Measurements from ENCODE around the gene TUBB4B.
A peak's percentile ranks its signal among the peaks of the same experiment; 100 is the strongest.

Gene TUBB4B

DNA sequence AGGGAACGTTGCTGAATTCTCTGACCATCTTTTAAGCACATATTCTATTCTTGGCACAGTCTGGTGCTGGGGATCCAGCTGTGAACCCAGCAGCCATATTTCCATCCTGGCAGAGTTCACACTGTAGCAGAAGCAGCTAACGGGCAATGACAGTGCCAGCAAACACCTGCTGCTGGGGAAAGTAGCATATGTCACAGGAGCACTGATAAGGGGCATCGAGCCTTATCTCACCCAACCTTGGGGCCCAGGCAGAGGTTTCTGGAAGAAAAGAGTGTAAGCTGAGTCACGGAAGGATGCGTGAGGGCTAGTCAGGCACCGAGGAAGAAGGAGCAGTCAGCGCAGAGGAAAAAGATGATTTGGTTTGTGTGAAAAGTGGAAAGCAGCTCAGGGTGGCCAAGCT lies 34.5 kb upstream of the TUBB4B start:
- intact Hi-C loops (cut with DNase I), result no loop called here
- no peak for DNase-seq

DNA sequence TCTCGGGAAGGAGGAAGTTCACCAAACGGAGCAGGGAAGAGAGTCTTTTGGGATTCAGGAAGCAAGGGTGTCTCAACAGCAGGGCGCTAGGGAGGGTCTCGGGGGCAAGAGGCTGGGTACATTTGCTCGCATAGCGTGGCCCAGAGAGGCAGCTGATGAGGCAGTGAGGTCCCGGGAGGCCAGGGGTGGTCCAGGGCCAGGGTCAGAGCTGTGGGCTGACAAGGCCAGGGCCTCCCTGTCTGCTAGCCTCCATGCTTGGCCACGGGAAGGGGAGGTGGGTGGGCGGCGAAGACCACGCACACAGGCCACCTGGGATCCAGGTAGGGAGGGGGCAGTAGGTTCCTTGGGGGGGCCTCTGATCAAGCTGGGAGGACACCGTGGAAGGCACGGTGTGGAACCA lies 29.6 kb upstream of the TUBB4B start:
- intact Hi-C loops (cut with DNase I), result no loop called here

GRCh38 chr9:137212520-137212919 lies 28.6 kb upstream of the TUBB4B start:
- intact Hi-C loops (cut with DNase I), result no loop called here
- DNase-seq, result no peak

More for the DNA sequence above, 29.6 kb upstream of the TUBB4B start:
- DNase-seq, result no peak

- intact Hi-C loops (cut with DNase I), result no loop called here
- peak in 1 of 10 donors; percentile 15 for DNase-seq
Observed at GRCh38 chr9:137213160-137214060, 27.7 kb upstream of the TUBB4B start.

DNA sequence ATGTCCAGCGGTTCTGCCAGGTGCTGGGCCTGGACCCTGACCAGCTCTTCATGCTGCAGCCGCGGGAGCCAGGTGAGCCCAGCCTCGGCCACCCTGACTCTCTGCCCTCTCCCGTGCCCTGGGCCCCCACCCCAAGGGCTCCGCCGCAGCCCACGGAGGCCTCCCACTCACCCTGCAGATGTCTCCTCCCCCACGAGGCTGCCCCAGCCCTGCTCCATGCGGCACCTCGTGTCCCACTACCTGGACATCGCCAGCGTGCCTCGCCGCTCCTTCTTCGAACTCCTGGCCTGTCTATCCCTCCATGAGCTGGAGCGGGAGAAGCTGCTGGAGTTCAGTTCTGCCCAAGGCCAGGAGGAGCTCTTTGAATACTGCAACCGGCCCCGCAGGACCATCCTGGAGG lies 26.5 kb upstream of the TUBB4B start:
- intact Hi-C loops (cut with DNase I), result no loop called here
- DNase-seq, result no peak

- no peak for DNase-seq
Observed at GRCh38 chr9:137215196-137215986, 25.7 kb upstream of the TUBB4B start.

DNA sequence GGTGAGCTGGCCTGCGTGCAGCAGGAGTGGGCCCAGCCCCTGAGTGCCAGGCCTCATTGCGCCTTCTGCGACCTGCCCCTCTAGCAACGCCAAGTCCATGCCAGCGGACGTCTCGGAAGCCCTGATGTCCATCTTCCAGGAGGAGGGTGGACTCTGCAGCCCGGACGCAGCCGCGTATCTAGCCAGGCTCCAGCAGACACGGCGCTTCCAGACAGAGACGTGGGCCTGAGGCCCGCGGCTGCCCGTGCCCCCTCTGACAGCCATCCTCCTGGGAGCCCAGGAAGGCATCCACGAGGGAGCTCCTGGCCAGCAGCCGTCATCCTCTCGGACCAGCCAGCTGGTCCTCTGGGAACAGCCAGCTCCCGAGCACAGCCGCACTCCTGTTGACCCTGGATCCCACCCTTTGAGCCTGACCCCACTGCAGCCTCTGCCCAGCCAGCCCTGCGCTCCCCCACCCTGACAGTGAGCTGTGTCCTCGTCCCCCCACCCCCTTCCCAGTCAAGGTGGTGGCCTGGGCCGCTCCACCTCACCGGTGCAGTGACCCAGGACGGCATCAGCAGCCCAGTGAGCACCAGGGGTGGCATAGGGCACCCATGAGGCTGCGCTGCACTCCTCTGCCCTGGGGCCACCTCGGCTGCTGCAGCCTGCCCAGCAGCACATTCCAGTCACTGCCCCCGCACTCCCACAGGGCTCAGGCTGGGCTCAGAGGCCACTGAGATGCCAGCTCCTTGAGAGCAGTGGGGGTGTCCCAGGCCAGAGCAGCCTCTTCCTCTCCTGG lies 24.7 kb upstream of the TUBB4B start:
- no peak for DNase-seq
- intact Hi-C loops (cut with DNase I), result no loop called here

More at GRCh38 chr9:137215196-137215986, 25.7 kb upstream of the TUBB4B start:
- intact Hi-C loops (cut with DNase I), result no loop called here

DNA sequence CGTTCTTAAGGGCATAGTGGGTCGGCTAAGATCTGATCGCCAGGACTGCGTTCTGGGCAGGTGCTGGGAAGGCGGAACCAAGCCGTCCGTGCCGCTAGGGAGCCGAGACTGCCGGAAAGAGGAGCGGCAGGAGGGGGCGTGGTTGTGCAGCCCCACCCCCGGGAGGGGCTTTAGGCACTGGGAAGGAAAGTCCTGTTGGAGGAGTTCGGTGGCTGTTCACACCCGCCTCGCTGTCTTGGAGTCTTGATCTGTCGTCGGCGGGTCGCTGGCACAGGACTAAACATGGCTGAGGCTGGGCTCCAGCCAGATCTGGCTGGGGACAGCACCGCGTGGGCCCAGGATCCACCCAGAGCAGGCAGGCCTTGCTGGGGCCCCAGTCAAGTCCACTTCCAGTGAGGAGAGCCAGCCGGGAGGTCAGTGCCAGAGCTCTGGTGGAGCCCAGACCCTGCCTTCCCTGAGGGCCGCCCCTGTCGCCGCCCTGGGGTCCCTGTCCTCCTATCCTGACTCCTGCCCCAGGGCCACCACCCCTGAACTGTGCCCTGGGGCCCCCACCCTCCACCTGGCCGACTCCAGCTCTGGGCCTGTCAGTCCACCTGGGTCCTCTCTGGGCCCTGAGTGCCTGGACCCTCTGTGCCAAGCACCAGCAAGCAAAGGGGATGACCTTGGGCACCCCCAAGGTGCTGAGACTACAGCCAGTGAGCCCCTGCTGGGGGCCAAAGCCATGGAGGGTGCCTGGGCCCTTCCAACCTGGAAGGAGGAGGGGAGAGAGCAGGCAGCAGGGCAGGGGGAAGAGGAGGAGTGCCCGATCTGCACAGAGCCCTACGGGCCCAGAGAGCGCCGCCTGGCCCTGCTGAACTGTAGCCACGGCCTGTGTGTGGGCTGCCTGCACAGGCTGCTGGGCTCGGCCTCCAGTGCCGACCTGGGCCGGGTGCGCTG lies 23.5 kb upstream of the TUBB4B start:
- intact Hi-C loops (cut with DNase I), result no loop called here
- peak in 2 of 10 donors; percentile 15 to 91 for DNase-seq

- intact Hi-C loops (cut with DNase I), result no loop called here
- no peak for DNase-seq
Observed at GRCh38 chr9:137218212-137218753, 22.8 kb upstream of the TUBB4B start.

- no peak for DNase-seq
- intact Hi-C loops (cut with DNase I), result no loop called here
Observed at GRCh38 chr9:137218754-137219271, 22.3 kb upstream of the TUBB4B start.

DNA sequence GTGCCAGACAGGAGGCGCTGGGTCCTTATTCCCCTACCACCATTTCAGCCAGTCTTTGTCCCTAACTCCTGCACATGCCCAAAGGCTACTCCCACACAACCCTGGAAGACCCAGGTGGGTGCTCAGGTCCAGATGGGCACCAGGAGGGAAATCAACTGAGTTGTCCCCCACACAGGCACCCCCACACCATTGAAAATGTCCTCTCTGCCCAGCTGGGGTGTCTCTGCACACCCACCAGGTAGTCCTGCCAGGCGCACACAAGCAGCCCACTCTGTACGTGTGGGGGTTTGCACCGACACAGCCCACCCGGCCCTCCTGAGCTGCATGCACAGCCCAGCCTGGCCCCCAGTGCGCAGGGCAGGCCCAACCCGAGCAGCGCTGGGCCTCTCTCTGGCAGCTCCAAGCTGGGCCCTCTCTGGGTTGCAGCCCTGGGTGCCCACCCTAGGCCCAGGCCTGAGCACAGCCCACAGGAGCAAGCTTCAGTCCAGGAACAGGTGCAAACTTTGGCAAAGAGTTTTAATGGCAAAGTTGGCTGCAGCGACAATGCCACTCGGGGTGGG lies 21.2 kb upstream of the TUBB4B start:
- peak in 1 of 10 donors; percentile 83 for DNase-seq
- intact Hi-C loops (cut with DNase I), result no loop called here

DNA sequence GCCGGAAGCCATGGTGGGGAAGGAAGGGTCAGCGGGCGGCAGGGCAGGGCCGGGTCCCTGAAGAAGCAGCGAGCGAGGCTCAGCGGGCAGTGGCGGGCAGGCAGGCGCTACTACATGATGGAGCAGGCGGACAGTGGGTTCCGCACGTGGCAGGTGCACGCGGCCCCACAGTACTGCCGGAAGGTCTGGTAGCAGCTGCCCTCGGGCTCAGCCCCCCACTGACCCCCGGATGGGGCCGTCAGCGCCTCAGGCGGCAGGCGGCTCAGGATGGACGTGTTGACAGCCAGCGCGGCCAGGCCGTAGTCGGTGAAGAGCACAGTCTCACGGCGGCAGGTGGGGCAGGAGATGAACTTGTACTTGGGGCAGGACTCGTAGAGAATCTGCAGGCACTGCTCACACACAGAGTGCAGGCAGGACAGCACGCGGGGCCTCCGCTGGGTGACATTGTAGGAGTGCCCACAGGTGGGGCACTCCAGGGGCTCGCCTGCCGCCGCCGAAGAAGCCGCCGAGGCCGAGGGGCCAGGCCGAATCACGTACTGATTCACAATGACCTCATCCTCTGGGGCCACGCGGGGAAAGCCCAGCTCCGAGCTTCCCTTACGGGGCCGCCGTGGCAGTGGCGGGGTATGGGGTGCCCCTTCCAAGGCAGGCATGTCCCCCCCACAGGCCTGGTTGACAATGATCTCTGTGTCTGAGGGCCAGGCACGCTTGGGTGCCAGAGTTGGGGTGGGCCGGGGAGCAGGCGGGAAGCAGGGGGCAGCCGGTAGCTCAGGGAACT lies 20.6 kb upstream of the TUBB4B start:
- intact Hi-C loops (cut with DNase I), result no loop called here
- DNase-seq, result peak in 1 of 10 donors; percentile 87

DNA sequence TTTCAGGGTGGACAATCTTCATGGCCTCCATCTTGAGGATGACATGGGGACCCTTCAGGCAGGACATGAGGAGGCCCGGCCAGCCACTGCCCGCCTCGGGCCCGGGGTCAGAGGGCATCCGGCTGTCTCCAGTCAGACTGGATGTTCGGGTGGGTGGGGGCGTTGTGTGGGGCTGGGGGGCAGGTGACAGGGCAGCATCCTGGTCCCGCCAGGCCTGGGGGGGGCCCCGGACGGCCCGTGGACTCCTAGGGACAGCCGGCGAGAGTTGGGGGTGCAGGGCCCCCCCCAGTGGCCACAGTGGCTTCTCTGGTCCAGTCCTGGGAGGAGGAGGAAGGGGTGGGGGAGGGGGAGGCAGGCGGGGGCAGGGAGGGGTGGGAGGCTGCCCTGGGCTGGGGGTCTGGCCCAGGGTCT lies 20.0 kb upstream of the TUBB4B start:
- intact Hi-C loops (cut with DNase I), result no loop called here

GRCh38 chr9:137221506-137222111 lies 19.5 kb upstream of the TUBB4B start:
- intact Hi-C loops (cut with DNase I), result loop anchor here (2.0 kb wide), 1 partner anchor 33 kb away; the partner anchor contains the start of genes ANAPC2 and SSNA1
- peak in 1 of 10 donors; percentile 84 for DNase-seq

More for the DNA sequence above, 20.0 kb upstream of the TUBB4B start:
- peak in 1 of 10 donors; percentile 88 for DNase-seq

DNA sequence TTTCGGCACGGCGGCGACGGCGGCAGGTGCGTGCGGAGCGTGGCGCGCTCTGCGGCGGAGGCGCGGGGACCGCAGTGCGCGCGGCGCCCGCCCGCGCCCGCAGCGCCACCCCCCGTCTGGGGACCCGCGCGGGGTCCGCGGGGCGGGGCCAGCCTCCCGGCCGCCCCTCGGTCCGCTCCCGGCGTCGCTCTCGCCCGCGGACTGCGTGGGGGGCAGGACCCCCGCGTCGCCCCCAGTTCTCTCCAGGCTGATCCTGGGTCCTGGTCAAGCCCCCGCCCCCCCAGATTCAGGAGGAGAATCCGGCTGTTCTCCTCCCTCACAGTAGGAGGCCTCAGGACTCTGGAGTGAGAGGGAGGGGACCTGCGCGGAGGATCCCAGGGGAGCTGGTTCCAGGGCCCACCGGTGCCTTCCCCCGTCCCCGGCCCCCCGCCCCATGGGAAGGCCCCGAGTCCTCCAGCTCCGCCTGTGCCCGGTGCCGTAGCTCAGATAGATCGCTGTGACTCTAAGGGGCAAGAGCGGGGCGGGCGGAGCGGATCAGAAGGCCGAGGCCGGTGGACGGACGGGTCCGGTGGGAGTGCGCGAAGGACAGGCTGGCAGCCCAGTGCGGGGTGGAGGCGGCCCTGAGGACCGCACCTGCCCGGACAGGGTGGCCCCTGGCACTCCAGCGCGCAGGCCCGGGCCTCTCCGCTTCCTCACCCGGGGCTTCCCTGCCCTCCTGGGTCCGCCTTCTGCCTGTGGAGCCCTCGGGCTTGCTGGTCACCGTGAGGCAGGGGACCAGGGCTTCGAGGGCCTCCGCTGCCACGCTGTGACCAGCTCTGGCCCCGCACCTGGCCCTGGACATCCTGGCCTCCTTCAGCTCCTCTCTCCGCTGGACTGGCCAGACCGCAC lies 18.7 kb upstream of the TUBB4B start, which contains the start of gene RNF208:
Gene RNF208 (minus strand): TSS at position 51 of the 888 bp plus-strand sequence. CDS start 1,028 bp downstream, outside the sequence.
- DNase-seq, result peak in 2 of 10 donors; percentile 23 to 88
- intact Hi-C loops (cut with DNase I), result loop anchor here (2.0 kb wide), 1 partner anchor 34 kb away; the partner anchor contains the start of genes ANAPC2 and SSNA1

All from posterior cingulate gyrus (tissue), 11 donors.